Measurements from ENCODE around the gene NUDT1.
"Not testable (repeated sequence)": the region's sequence is repeated elsewhere in the genome, so short reads cannot be mapped to it uniquely, and the experiment has no call there.

Gene NUDT1

GRCh38 chr7:2251381-2251780, 9.4 kb downstream of the NUDT1 start:
- no peak for DNase-seq

GRCh38 chr7:2251841-2252771, 10.1 kb downstream of the NUDT1 start:
- peak; percentile 39 for DNase-seq

- DNase-seq: no peak
Observed at GRCh38 chr7:2253021-2253420, 11.0 kb downstream of the NUDT1 start.

GRCh38 chr7:2253525-2254244, 11.7 kb downstream of the NUDT1 start:
- DNase-seq: no peak

- no peak for DNase-seq
Observed at GRCh38 chr7:2254429-2255144, 12.6 kb downstream of the NUDT1 start.

GRCh38 chr7:2255145-2256139, 13.4 kb downstream of the NUDT1 start:
- DNase-seq: no peak

- no peak for DNase-seq
Observed at GRCh38 chr7:2256306-2257045, 14.4 kb downstream of the NUDT1 start.

GRCh38 chr7:2257046-2257551, 15.1 kb downstream of the NUDT1 start:
- DNase-seq: no peak

GRCh38 chr7:2257651-2258050, 15.6 kb downstream of the NUDT1 start:
- DNase-seq: no peak

GRCh38 chr7:2258661-2259365, 16.8 kb downstream of the NUDT1 start:
- no peak for DNase-seq

GRCh38 chr7:2259480-2259879, 17.5 kb downstream of the NUDT1 start:
- DNase-seq: no peak

GRCh38 chr7:2260820-2261219, 18.8 kb downstream of the NUDT1 start:
- no peak for DNase-seq

GRCh38 chr7:2261611-2262010, 19.6 kb downstream of the NUDT1 start:
- peak; percentile 67 for DNase-seq

- no peak for DNase-seq
Observed at GRCh38 chr7:2263176-2263575, 21.1 kb downstream of the NUDT1 start.

- no peak for DNase-seq
Observed at GRCh38 chr7:2264158-2264557, 22.1 kb downstream of the NUDT1 start.

GRCh38 chr7:2266911-2267310, 24.9 kb downstream of the NUDT1 start:
- DNase-seq: no peak

- not testable (repeated sequence) for DNase-seq
Observed at GRCh38 chr7:2269089-2269990, 27.3 kb downstream of the NUDT1 start.

- DNase-seq: no peak
Observed at GRCh38 chr7:2269991-2270460, 28.0 kb downstream of the NUDT1 start.

- DNase-seq: no peak
Observed at GRCh38 chr7:2270495-2270894, 28.5 kb downstream of the NUDT1 start.

All from GF-D8 (cell line).